ENCODE measurements around the gene ALDH3B2.
"Not testable (repeated sequence)": the region's sequence is repeated elsewhere in the genome, so short reads cannot be mapped to it uniquely, and the experiment has no call there.

ALDH3B2 gene

GRCh38 chr11:67626131-67626833 is 48.1 kb downstream of the ALDH3B2 start:
- H3K79me1 ChIP-seq (replicated peaks; ENCODE audit: low read length, poor library complexity, severe bottlenecking); H3K9ac ChIP-seq (ENCODE audit: low read length); H3K4me3 ChIP-seq (ENCODE audit: insufficient read depth in 1 of 2, low read depth in 1 of 2, low read length in 2 of 2); H3K14ac ChIP-seq (ENCODE audit: low read length in 2 of 2); H2AFZ ChIP-seq (ENCODE audit: low read depth, low read length); DNase-seq; H3K9me3 ChIP-seq (ENCODE audit: control insufficient read depth, low read length); H2AK5ac ChIP-seq (ENCODE audit: low read length, severe bottlenecking); H3K27ac ChIP-seq (ENCODE audit: low read length, poor library complexity, severe bottlenecking); H3K18ac ChIP-seq (ENCODE audit: low read depth in 1 of 2, low read length in 2 of 2); H2BK12ac ChIP-seq (ENCODE audit: low read length in 2 of 2); H2BK5ac ChIP-seq (ENCODE audit: low read depth, low read length, poor library complexity, severe bottlenecking); H4K91ac ChIP-seq (ENCODE audit: low read length); H3K4me2 ChIP-seq (ENCODE audit: low read length, poor library complexity, severe bottlenecking); H3K23ac ChIP-seq (ENCODE audit: low read length in 2 of 2); H3K27me3 ChIP-seq (ENCODE audit: control insufficient read depth in 1 of 2, insufficient read depth in 1 of 2, low read length in 2 of 2); H3K4ac ChIP-seq (ENCODE audit: low read depth in 1 of 2, low read length in 2 of 2); H2BK15ac ChIP-seq (ENCODE audit: low read depth, poor library complexity, severe bottlenecking); H2BK120ac ChIP-seq (ENCODE audit: low read depth, low read length); H4K8ac ChIP-seq (ENCODE audit: low read length): not testable (repeated sequence)
- H3K36me3 ChIP-seq (ENCODE audit: control insufficient read depth in 1 of 2, insufficient read depth in 2 of 2, low read depth in 1 of 2, low read length in 2 of 2), result peaks cover 0 to 20% of the 10 kb centered on the region in 2 experiments
- 95% methylated on average over 10 of the region's 10 CpGs for WGBS
- peaks cover 21% of the 10 kb centered on the region for H3K4me1 ChIP-seq (ENCODE audit: control insufficient read depth, insufficient read depth, low read depth, low read length)

GRCh38 chr11:67623795-67624194 is 50.6 kb downstream of the ALDH3B2 start:
- not testable (repeated sequence) for H3K27ac ChIP-seq (ENCODE audit: low read length, poor library complexity, severe bottlenecking); H3K14ac ChIP-seq (ENCODE audit: low read length in 2 of 2); H3K27me3 ChIP-seq (ENCODE audit: control insufficient read depth in 1 of 2, insufficient read depth in 1 of 2, low read length in 2 of 2); H2BK12ac ChIP-seq (ENCODE audit: low read length in 2 of 2); H3K79me1 ChIP-seq (replicated peaks; ENCODE audit: low read length, poor library complexity, severe bottlenecking); H3K4me3 ChIP-seq (ENCODE audit: insufficient read depth in 1 of 2, low read depth in 1 of 2, low read length in 2 of 2); H3K9ac ChIP-seq (ENCODE audit: low read length); H3K4me1 ChIP-seq (ENCODE audit: control insufficient read depth, insufficient read depth, low read depth, low read length); H3K4ac ChIP-seq (ENCODE audit: low read depth in 1 of 2, low read length in 2 of 2); H4K91ac ChIP-seq (ENCODE audit: low read length); H2AK5ac ChIP-seq (ENCODE audit: low read length, severe bottlenecking); H3K4me2 ChIP-seq (ENCODE audit: low read length, poor library complexity, severe bottlenecking); H2BK15ac ChIP-seq (ENCODE audit: low read depth, poor library complexity, severe bottlenecking); H3K9me3 ChIP-seq (ENCODE audit: control insufficient read depth, low read length); H4K8ac ChIP-seq (ENCODE audit: low read length); DNase-seq; H2BK5ac ChIP-seq (ENCODE audit: low read depth, low read length, poor library complexity, severe bottlenecking); H2AFZ ChIP-seq (ENCODE audit: low read depth, low read length); H2BK120ac ChIP-seq (ENCODE audit: low read depth, low read length); H3K18ac ChIP-seq (ENCODE audit: low read depth in 1 of 2, low read length in 2 of 2); H3K23ac ChIP-seq (ENCODE audit: low read length in 2 of 2)
- 97% methylated on average over 1 of the region's 1 CpG for WGBS
- peaks cover 0 to 20% of the 10 kb centered on the region in 2 experiments for H3K36me3 ChIP-seq (ENCODE audit: control insufficient read depth in 1 of 2, insufficient read depth in 2 of 2, low read depth in 1 of 2, low read length in 2 of 2)

GRCh38 chr11:67622905-67623304 is 51.5 kb downstream of the ALDH3B2 start:
- H4K91ac ChIP-seq (ENCODE audit: low read length); H3K4me2 ChIP-seq (ENCODE audit: low read length, poor library complexity, severe bottlenecking); H2BK12ac ChIP-seq (ENCODE audit: low read length in 2 of 2); H3K9ac ChIP-seq (ENCODE audit: low read length); H2BK120ac ChIP-seq (ENCODE audit: low read depth, low read length); H3K14ac ChIP-seq (ENCODE audit: low read length in 2 of 2); H3K4me3 ChIP-seq (ENCODE audit: insufficient read depth in 1 of 2, low read depth in 1 of 2, low read length in 2 of 2); H3K23ac ChIP-seq (ENCODE audit: low read length in 2 of 2); H3K9me3 ChIP-seq (ENCODE audit: control insufficient read depth, low read length); H3K4ac ChIP-seq (ENCODE audit: low read depth in 1 of 2, low read length in 2 of 2); H3K4me1 ChIP-seq (ENCODE audit: control insufficient read depth, insufficient read depth, low read depth, low read length); H2AK5ac ChIP-seq (ENCODE audit: low read length, severe bottlenecking); H3K79me1 ChIP-seq (replicated peaks; ENCODE audit: low read length, poor library complexity, severe bottlenecking); H2BK15ac ChIP-seq (ENCODE audit: low read depth, poor library complexity, severe bottlenecking); H2AFZ ChIP-seq (ENCODE audit: low read depth, low read length); H2BK5ac ChIP-seq (ENCODE audit: low read depth, low read length, poor library complexity, severe bottlenecking); H4K8ac ChIP-seq (ENCODE audit: low read length); H3K27me3 ChIP-seq (ENCODE audit: control insufficient read depth in 1 of 2, insufficient read depth in 1 of 2, low read length in 2 of 2); H3K27ac ChIP-seq (ENCODE audit: low read length, poor library complexity, severe bottlenecking); DNase-seq; H3K18ac ChIP-seq (ENCODE audit: low read depth in 1 of 2, low read length in 2 of 2): not testable (repeated sequence)
- 87% methylated on average over 5 of the region's 7 CpGs for WGBS
- H3K36me3 ChIP-seq (ENCODE audit: control insufficient read depth in 1 of 2, insufficient read depth in 2 of 2, low read depth in 1 of 2, low read length in 2 of 2), result peaks cover 0 to 15% of the 10 kb centered on the region in 2 experiments

DNA sequence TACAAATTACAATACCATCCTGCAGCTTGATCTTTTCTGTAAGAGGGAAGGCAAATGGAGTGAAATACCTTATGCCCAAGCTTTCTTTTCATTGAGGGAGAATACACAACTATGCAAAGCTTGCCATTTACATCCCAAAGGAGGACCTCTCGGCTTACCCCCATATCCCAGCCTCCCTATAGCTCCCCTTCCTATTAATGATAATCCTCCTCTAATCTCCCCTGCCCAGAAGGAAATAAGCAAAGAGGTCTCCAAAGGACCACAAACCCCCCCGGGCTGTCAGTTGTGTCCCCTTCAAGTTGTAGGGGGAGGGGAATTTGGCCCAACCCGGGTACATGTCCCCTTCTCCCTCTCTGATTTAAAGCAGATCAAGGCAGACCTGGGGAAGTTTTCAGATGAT is 52.5 kb downstream of the ALDH3B2 start:
- not testable (repeated sequence) for H3K9me3 ChIP-seq (ENCODE audit: control insufficient read depth, low read length); H3K9ac ChIP-seq (ENCODE audit: low read length); H3K36me3 ChIP-seq (ENCODE audit: control insufficient read depth in 1 of 2, insufficient read depth in 2 of 2, low read depth in 1 of 2, low read length in 2 of 2); H3K79me1 ChIP-seq (replicated peaks; ENCODE audit: low read length, poor library complexity, severe bottlenecking); H2BK12ac ChIP-seq (ENCODE audit: low read length in 2 of 2); H2AK5ac ChIP-seq (ENCODE audit: low read length, severe bottlenecking); H4K8ac ChIP-seq (ENCODE audit: low read length); H3K4me2 ChIP-seq (ENCODE audit: low read length, poor library complexity, severe bottlenecking); H3K18ac ChIP-seq (ENCODE audit: low read depth in 1 of 2, low read length in 2 of 2); H3K23ac ChIP-seq (ENCODE audit: low read length in 2 of 2); H2BK120ac ChIP-seq (ENCODE audit: low read depth, low read length); H2BK5ac ChIP-seq (ENCODE audit: low read depth, low read length, poor library complexity, severe bottlenecking); H3K4me1 ChIP-seq (ENCODE audit: control insufficient read depth, insufficient read depth, low read depth, low read length); H4K91ac ChIP-seq (ENCODE audit: low read length); H3K27ac ChIP-seq (ENCODE audit: low read length, poor library complexity, severe bottlenecking); H2BK15ac ChIP-seq (ENCODE audit: low read depth, poor library complexity, severe bottlenecking); H3K14ac ChIP-seq (ENCODE audit: low read length in 2 of 2); H3K4ac ChIP-seq (ENCODE audit: low read depth in 1 of 2, low read length in 2 of 2); H3K4me3 ChIP-seq (ENCODE audit: insufficient read depth in 1 of 2, low read depth in 1 of 2, low read length in 2 of 2); H2AFZ ChIP-seq (ENCODE audit: low read depth, low read length); DNase-seq
- WGBS, result 0% methylated on average over 2 of the region's 3 CpGs
- peaks cover 0 to 14% of the 10 kb centered on the region in 2 experiments for H3K27me3 ChIP-seq (ENCODE audit: control insufficient read depth in 1 of 2, insufficient read depth in 1 of 2, low read length in 2 of 2)
